Measurements from ENCODE around the gene NPEPPS. TPM values are rescaled to one million over a fixed set of nuclear protein-coding genes. Genes with fewer than 3 reads are reported as not detected.

Gene NPEPPS
- total RNA-seq, 1 donor from 2014 or later, result 121 TPM

GRCh38 chr17:47663912-47664623 lies 133.2 kb downstream of the NPEPPS start:
- H3K9me3 Mint-ChIP-seq, result no peaks in the 10 kb centered on the region
- Histone ChIP-seq H3K4me1 (peaks cover 15% of the 10 kb centered on the region), H3K4me2 (peak overlapping the region; percentile 64), H3K27ac (peak overlapping the region; percentile 5), H3K36me3 (peaks cover 49% of the 10 kb centered on the region), H3F3A (ENCODE audit: low read depth) (peaks cover 81% of the 10 kb centered on the region), H3K9me3 (ENCODE audit: low read depth) (no peaks in the 10 kb centered on the region), H4K20me1 (ENCODE audit: low read depth) (peaks cover 87% of the 10 kb centered on the region), H3K4me3 (peak overlapping the region; percentile 20), H3K79me2 (ENCODE audit: low read depth) (peaks cover 60% of the 10 kb centered on the region), H2AFZ (replicated peaks) (no peak overlapping the region), H3K9ac (no peak overlapping the region), H3K27me3 (no peaks in the 10 kb centered on the region)
- no peak overlapping the region for H3K27ac Mint-ChIP-seq
- no peak overlapping the region for H3K4me3 Mint-ChIP-seq
- DNase-seq (ENCODE audit: low spot score), result peak; percentile 84
- TF ChIP-seq EZH2 (IDR thresholded peaks at IDR 0.05) (no peak), CTCF (IDR thresholded peaks at IDR 0.05) (peak; percentile 94)
- peaks cover 24% of the 10 kb centered on the region for H3K36me3 Mint-ChIP-seq
- H3K27me3 Mint-ChIP-seq (ENCODE audit: insufficient read depth, low read depth), result no peaks in the 10 kb centered on the region
- peaks cover 3% of the 10 kb centered on the region for H3K4me1 Mint-ChIP-seq

- peaks cover 27% of the 10 kb centered on the region for H3K36me3 Mint-ChIP-seq
Observed at GRCh38 chr17:47664624-47664941, 133.7 kb downstream of the NPEPPS start.

GRCh38 chr17:47665655-47666054 lies 134.7 kb downstream of the NPEPPS start:
- peaks cover 82% of the 10 kb centered on the region for H4K20me1 ChIP-seq (ENCODE audit: low read depth)
- no peak overlapping the region for H2AFZ ChIP-seq (replicated peaks)
- Mint-ChIP-seq H3K4me3 (no peak overlapping the region), H3K36me3 (peaks cover 33% of the 10 kb centered on the region), H3K4me1 (peaks cover 3% of the 10 kb centered on the region), H3K9me3 (no peaks in the 10 kb centered on the region), H3K27me3 (ENCODE audit: insufficient read depth, low read depth) (no peaks in the 10 kb centered on the region), H3K27ac (no peak overlapping the region)
- no peak for TF ChIP-seq EZH2phosphoT487 (IDR thresholded peaks at IDR 0.05)
- no peak for TF ChIP-seq CTCF (IDR thresholded peaks at IDR 0.05)
- no peak for TF ChIP-seq EZH2 (IDR thresholded peaks at IDR 0.05)
- no peak overlapping the region for H3K4me3 ChIP-seq
- peaks cover 51% of the 10 kb centered on the region for H3K79me2 ChIP-seq (ENCODE audit: low read depth)
- peaks cover 82% of the 10 kb centered on the region for H3F3A ChIP-seq (ENCODE audit: low read depth)
- peaks cover 15% of the 10 kb centered on the region for H3K4me1 ChIP-seq
- H3K4me2 ChIP-seq, result no peak overlapping the region
- peaks cover 55% of the 10 kb centered on the region for H3K36me3 ChIP-seq
- DNase-seq (ENCODE audit: low spot score), result no peak
- no peaks in the 10 kb centered on the region for H3K27me3 ChIP-seq
- H3K9ac ChIP-seq, result no peak overlapping the region
- H3K27ac ChIP-seq, result peak overlapping the region; percentile 36
- no peaks in the 10 kb centered on the region for H3K9me3 ChIP-seq (ENCODE audit: low read depth)

More at GRCh38 chr17:47664624-47664941, 133.7 kb downstream of the NPEPPS start:
- H3K4me3 Mint-ChIP-seq, result no peak overlapping the region
- peaks cover 60% of the 10 kb centered on the region for H3K79me2 ChIP-seq (ENCODE audit: low read depth)
- no peak overlapping the region for H3K27ac Mint-ChIP-seq
- no peak overlapping the region for H3K9ac ChIP-seq
- peak overlapping the region; percentile 64 for H3K4me2 ChIP-seq
- H3K27ac ChIP-seq, result peak overlapping the region; percentile 43
- peaks cover 3% of the 10 kb centered on the region for H3K4me1 Mint-ChIP-seq
- H3K4me1 ChIP-seq, result peaks cover 15% of the 10 kb centered on the region
- no peaks in the 10 kb centered on the region for H3K27me3 Mint-ChIP-seq (ENCODE audit: insufficient read depth, low read depth)
- TF ChIP-seq CTCF (IDR thresholded peaks at IDR 0.05), result no peak
- TF ChIP-seq EZH2phosphoT487 (IDR thresholded peaks at IDR 0.05), result no peak
- TF ChIP-seq EZH2 (IDR thresholded peaks at IDR 0.05), result no peak
- H3K36me3 ChIP-seq, result peaks cover 54% of the 10 kb centered on the region
- no peak for DNase-seq (ENCODE audit: low spot score)
- H4K20me1 ChIP-seq (ENCODE audit: low read depth), result peaks cover 87% of the 10 kb centered on the region
- peak overlapping the region; percentile 20 for H3K4me3 ChIP-seq
- H3K27me3 ChIP-seq, result no peaks in the 10 kb centered on the region
- peaks cover 82% of the 10 kb centered on the region for H3F3A ChIP-seq (ENCODE audit: low read depth)
- no peaks in the 10 kb centered on the region for H3K9me3 Mint-ChIP-seq
- H3K9me3 ChIP-seq (ENCODE audit: low read depth), result no peaks in the 10 kb centered on the region
- no peak overlapping the region for H2AFZ ChIP-seq (replicated peaks)

Data from neural progenitor cell (in vitro differentiated cells).